Stimulated activated CD8-positive, alpha-beta memory T cell treated with anti-CD3 and anti-CD28 coated beads, Interleukin-12 subunit alpha, Interleukin-12 subunit beta, amount 100 ng/mL, for 24 hours (primary cell): ENCODE results near the gene MTUS2.

Experiments used
- DNase-seq: peaks from one replicate; pipeline ENCODE4 v3.0.0-alpha.2; 2020; ENCODE audit errors: extremely low read depth

MTUS2 gene

DNA sequence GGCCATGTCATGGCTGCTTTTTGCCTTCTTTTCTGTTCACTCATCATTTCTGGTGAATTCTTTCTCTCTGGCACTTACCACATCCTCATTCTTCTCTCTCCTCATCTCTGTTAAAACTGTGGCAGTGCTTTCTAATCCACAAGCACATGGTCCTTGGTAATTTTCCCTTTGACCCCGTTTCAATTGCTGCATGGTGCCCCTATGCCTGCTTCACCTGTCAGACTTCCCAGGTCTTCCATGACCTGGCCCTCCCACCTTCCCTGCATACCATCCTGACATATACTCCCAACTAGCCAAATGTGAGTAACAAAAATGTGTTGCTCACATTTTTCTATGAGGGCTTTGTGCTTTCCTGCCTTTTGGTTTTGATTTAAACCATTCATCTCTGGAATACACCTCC is 286.5 kb downstream of the MTUS2 start:
- no peak for DNase-seq

DNA sequence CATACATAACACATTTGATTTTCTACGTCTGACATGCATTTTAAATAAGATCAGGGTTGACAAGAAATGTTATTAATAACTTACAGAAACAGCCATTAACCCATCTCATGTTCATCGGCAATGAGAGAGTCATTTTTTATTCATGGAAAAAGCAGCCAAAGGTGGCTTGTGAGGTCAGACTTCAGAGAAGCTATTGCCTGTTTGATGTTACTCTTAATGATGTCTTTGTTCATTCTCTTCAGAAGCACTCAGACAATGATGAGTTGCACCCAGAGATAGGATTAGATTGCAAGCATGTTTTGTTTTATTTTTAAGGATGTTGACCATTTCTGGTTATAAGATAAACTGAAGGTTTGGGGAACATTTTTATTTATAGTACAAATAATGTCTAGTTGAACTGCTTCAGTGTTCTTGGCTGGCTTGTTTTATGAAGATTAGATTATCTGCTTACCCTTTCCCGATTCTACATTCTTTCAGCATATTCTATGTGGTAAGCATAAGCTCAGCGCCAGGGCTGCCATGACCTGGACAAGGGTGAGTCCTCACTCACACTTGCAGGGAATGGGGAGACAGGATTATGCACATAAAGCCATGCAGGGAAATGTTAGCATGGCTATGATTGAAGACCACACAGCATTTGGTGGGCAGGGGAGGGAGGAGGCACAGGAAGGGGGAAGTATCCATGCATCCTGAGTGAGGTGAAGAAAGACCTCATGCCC is 288.1 kb downstream of the MTUS2 start:
- no peak for DNase-seq

DNA sequence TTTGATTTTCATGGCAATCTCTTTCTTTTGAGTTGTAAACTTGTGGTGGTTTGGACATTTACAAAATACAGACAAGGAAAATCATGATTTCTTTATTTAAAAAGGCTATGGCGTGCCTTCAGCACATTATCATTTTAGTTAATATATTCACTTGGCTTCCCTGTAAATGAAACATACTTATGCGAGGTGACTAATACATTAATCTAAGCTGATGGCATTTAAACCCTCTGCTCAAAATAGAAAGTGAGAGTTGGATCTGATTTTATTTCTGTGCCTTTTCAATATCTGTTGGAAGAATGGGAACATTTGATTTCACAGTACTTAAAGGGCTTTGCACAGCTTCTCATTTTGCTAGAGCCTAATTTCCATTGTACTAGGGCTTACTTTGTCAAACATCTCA is 289.8 kb downstream of the MTUS2 start:
- no peak for DNase-seq

GRCh38 chr13:29111446-29111845 is 291.3 kb downstream of the MTUS2 start:
- DNase-seq, result no peak

- no peak for DNase-seq
These were observed 295.7 kb downstream of the MTUS2 start for GRCh38 chr13:29115842-29116241.

- DNase-seq, result no peak
These were observed 297.5 kb downstream of the MTUS2 start for GRCh38 chr13:29117663-29118062.

DNA sequence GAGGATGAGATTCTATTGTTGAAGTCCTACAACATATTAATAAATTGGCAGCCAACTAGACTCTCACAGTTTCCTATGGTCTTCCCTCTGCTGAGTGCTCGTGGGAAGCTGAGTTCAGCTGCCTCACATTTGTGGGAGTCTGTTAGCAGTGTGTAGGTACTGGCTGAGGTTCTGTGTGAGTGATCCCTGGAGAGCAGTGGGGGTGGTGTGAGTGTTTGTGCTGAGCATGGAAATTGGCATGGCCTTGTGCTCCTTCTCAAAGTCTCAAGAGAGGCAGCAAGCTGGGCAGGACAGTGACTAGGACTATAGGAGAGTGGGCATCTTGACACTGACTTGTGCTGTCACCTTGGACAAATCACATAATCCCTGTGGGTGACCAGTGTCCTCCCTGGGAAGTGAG is 298.3 kb downstream of the MTUS2 start:
- DNase-seq, result no peak

GRCh38 chr13:29125191-29125933 is 305.2 kb downstream of the MTUS2 start:
- no peak for DNase-seq

- DNase-seq, result no peak
These were observed 305.8 kb downstream of the MTUS2 start for GRCh38 chr13:29125934-29126424.

DNA sequence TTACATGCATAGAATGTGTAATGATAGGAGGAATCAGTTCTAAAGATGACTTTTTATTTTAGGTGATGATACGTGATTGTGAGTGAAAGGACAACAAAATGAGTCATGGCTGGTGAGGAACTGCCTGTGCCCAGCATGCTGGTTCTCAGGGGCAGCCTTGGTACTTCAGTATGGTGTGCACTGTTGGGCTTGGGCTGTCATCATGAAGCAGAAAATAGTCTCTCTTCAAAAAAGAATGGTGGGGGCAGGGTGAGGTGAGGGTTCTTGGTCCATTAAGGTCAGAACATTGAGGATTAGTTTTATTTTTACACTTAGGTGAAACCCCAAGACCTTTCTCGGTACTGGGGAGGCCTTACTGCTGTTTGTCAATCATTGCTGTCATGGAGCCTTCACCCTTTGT is 309.5 kb downstream of the MTUS2 start:
- DNase-seq, result no peak

DNA sequence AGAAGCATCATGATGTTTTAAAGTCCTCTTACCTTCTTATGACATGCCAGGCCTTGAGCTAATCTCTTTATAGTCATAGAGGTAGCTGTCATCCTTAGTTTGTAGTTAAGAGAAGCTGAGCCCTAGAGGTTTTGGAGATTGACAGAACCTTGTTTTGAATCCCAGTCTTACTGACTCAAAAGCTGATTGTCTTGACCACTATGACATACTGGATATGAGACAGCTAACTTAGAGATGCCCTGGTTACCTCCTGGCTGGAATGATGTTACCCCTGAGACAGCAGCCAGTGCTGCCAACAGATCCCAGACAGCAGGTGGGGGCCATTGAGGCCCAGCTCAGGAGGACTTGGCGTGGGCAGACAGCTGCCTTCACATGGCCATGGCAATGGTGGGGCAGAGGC is 311.0 kb downstream of the MTUS2 start:
- DNase-seq, result no peak

DNA sequence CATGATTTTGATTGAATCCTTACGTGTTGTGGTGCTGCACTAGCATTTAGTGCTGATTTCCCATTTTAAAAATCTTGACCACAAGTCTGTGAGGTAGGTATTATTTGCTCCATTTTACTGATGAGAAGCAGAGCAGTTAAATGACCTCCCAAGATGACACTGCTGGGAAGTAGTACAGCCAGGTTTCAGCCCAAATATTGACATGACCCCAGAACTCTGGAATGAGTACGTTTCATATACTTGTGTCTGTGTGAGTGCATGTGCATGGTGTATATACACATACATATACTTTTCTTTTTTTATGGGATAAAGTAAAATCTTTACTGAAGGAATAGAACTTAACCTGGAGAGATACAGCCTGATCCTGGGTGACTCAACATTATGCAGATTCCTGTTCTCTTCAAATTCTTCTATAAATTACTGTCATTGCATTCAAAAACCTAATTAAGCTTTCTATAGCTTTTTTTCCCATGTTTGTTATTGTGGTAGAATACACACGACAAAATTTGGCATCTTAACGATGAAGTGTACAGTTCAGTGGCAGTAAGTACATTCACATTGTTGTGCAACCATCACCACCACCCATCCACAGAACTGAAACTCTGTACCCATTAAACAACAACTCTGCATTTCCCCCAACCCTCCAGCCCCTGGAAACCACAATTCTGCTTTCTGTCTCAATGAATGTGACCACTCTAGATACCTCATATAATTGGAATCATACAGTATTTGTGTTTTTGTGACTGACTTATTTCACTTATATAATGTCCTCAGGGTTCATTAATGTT is 311.9 kb downstream of the MTUS2 start:
- DNase-seq, result no peak

DNA sequence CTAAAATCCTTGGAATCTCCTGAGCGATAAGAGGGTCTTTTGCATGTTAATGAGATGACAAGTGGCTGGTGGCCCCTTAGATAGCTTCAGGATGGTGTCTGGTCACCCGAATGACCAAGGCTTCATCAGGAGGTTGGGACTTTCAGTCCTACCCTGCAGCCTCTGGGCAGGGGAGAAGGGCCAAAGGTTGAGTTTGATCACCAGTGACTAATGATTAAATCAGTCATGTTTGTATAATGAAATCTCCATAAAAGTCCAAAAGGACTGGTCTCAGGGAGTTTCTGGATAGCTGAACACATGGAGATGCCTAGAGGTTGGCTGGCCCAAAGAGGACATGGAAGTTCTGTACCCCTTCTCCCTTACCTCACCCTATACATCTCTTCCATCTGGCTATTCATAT is 316.2 kb downstream of the MTUS2 start:
- DNase-seq, result no peak

- no peak for DNase-seq
These were observed 316.9 kb downstream of the MTUS2 start for GRCh38 chr13:29137016-29137415.

GRCh38 chr13:29137995-29138394 is 317.9 kb downstream of the MTUS2 start:
- no peak for DNase-seq

- no peak for DNase-seq
These were observed 320.1 kb downstream of the MTUS2 start for GRCh38 chr13:29140277-29140676.

- no peak for DNase-seq
These were observed 323.7 kb downstream of the MTUS2 start for GRCh38 chr13:29143847-29144246.

GRCh38 chr13:29154390-29154789 is 334.3 kb downstream of the MTUS2 start:
- no peak for DNase-seq

- no peak for DNase-seq
These were observed 336.0 kb downstream of the MTUS2 start for GRCh38 chr13:29156136-29156535.

- DNase-seq, result no peak
These were observed 339.7 kb downstream of the MTUS2 start for GRCh38 chr13:29159871-29160270.

- DNase-seq, result no peak
These were observed 340.7 kb downstream of the MTUS2 start for GRCh38 chr13:29160862-29161261.

DNA sequence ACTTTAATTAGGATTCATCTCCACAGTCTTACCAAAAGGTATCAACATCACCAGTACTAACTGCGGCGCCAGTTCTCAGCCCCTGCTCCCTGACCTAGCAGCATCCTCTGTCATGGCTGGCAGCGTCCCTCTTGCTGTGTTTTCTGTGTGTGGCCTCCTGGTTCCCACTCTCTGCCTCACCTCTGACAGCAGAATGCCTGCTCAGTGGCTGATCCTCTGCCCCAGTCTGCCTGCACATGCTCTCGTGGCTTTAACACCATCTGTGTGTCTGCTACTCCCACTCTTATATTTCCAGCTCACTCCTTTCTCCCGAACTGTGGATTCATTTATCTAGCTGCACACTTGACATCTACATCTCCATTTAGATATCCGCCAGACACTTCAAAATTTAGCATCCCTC is 341.5 kb downstream of the MTUS2 start:
- no peak for DNase-seq
